GM18520 (cell line): Measurements from ENCODE around the gene CTNNA2.

Experiments used
- ATAC-seq: cut with Tn5 transposase; IDR thresholded peaks from one replicate; pipeline ENCODE4 v1.9.1; 2021; ENCODE audit not compliant: unreplicated experiment

Gene CTNNA2

DNA sequence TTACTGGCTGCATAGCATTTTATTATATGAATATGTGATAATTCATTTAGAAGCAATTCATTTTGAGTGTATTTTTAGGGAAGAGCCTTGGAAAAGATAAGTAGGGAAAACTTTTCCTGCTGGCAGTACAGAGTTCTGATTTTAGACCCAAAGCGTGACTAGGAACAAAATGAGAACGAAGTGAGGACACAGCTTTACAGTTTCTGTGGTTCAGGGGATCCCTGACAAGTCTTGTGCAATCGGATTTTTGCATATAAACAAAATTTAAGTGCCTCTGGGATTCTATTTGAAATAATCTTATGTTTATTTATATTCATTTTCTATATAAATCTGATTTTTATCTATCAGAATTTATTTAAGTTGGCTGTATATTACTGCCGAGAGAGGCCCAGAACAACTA lies 402.6 kb downstream of the CTNNA2 start:
- ATAC-seq: no peak

DNA sequence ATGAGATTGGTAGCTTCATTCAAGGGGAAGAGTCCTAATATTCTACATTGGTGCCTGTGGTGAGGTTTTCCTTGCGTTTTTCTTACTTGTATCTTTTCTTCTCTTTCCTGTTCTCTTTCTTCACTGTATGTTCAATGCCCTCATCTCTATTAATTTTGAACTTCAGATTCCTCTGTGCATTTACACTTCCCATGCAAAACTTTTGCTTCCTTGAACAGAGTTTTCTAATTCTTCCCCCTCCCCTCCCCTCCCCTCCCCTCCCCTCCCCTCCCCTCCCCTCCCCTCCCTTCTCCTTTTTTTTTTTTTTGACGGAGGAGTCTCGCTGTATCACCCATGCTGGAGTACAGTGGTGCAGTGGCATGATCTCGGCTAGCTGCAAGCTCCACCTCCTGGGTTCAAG lies 403.4 kb downstream of the CTNNA2 start:
- ATAC-seq: no peak

DNA sequence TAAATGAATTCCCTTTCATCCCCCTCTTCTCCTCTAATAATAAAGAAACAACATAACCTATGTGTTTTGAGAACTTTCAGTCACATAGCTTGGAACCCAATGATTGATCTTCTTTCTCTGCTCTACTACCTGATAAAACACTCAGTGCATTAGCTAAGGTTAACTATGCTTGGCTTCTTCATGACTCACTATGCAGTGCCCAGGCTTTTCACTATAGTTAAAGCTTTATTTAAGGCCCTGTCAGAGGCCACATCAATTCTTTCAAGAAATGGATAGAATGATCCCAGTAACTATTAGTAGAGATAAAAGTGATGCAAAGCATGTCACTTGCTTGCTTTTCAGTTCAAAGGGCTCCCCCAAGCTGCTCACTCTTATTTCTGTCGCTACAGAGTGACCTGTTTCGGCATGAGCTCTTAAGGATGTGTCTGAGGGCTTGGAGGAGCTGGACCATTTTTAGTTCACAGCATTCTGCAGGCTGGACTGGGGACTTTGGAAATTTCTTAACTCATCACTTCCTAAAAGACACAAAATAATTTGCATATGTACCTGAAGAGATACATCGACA lies 407.7 kb downstream of the CTNNA2 start:
- ATAC-seq: no peak

DNA sequence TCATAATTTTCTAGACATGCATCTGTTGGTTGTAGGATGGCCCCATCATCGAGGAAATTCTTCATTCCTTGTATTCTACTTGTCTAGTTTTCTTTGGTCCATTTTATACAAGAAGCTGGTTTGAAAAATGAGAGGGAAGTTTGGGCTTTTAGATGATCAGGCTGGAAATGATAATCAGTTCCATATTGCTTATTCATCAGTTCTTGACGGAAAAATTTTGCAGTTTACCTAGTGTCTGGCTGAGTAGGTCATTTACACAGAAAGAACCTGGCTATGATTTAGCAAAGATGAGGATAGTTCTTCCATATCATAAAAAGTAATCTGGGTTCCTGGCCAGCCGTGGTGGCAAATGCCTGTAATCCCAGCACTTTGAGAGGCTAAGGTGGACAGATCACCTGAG lies 416.8 kb downstream of the CTNNA2 start:
- no peak for ATAC-seq

DNA sequence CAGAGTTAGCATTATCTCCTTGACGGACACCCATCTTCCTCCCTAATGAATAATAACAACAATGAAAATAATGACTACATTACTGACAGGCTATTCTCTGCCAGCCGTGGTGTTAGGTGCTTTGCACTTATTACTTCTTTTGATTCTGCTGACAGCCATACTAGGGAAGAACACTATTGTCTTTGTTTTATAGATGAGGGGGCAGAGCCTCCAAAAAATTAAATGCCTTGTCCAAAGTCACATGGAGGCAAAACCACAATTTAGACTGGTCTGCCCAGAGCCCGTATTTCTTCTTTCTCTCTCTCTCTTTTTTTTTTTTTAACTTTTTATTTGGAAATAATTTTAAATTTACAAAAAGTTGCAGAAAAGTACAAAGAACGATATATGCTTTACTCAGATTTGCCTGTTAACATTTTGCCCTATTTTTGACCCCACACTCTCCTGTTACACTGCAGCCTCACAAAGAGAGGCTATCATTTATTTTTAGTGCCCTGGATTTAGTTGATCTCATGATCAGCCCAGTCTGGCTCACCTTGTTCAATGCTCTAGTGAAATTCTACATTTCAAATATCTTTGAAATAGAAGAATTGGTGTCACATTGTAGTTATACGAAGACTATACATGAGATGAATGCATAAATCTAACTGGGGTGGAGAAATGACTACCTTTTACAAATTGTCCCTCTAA lies 422.3 kb downstream of the CTNNA2 start:
- no peak for ATAC-seq

DNA sequence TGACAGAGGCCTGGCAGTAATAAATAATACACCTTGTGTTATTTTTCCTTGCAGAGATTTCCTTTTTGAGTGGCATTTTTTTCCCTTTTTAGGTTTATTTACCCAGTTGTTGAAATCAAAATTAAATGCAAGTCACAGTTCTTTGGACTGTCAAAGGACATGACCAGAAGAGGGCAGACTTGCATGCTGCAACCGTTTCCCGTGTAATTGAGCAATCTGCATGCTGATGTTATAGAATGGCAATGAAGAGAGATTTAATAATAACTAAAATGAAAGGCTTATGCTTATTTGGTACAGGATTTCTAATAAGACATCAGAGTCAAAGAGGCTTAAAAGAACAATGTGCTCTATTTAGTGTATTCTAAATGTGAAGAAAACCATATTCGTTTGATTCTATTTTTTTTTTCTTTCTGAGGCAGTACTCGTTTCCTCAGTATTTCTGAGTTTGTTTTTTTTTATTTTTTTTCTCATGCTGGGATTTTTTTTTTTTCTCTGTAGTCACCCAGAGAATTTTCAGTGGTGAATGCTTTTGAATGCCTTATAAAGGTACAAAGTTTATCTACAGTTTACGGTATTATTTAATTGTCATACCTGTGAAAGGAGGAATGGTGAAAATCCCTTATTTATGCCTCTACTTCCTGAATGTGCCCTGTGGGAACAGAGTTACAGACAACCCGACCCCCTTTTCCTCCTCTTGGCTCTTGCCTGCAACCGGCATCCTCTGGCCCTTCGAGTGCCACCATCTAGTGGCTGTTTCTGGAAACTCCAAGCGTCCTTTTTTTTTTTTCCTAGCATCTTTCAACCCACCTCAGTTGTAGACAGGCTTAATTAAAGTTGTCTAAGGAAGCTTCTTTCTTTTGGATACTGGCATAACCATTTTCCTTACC lies 423.2 kb downstream of the CTNNA2 start:
- ATAC-seq: no peak

DNA sequence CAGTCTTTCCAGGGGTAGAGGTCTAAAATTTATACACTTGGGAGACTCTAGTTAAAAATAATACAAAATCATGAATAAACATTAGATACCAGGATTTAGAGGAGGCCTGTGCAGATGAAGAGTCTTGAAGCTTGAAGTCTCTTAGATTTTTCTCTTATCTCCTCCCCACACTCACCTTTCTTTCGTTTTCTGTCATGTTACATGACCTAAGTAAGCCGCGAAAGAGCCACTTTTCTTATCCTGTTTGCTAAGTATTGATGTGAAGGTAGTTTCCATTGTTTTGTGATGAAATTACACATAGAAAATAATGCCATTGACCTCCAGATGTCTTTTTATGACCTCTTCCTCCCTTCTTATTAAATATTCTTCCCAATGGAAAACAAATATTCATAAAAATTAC lies 423.9 kb downstream of the CTNNA2 start:
- no peak for ATAC-seq

DNA sequence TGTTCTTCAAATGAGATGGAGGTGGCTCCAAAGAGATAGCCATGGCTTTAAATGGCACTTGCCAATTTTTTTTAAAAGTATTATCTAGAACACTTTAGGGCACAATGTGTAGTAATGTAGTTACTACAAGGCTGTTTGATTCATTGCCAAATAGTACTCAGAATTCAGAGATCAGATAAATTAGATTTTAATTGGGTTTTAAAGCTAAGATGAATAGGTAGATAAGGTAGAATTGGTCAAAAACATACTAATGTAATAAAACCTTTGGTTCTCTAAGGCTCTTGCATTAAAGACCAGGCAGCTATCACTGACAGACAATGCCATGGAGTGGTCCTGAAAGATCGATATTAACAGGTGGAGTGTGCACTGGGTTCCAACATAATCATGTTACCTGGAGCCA lies 425.8 kb downstream of the CTNNA2 start:
- ATAC-seq: no peak

DNA sequence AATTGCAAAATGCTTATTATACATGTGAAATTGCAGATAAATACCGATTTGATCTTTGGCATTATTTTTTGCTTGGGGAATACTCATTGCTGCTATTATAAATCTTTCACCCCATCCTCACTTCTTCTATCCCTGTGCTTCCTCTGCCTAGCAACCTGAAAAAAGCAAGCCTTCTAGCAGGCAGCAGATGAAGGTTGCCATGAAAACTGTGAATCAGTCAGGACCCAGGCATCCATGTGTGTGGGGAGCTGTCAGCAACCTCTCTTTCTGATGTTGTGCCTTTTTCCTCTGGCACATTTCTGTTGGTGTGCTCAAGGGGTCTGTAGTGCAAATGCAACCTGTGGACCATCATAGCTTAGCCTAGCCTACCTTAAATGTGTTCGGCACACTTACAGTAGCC lies 427.5 kb downstream of the CTNNA2 start:
- no peak for ATAC-seq

DNA sequence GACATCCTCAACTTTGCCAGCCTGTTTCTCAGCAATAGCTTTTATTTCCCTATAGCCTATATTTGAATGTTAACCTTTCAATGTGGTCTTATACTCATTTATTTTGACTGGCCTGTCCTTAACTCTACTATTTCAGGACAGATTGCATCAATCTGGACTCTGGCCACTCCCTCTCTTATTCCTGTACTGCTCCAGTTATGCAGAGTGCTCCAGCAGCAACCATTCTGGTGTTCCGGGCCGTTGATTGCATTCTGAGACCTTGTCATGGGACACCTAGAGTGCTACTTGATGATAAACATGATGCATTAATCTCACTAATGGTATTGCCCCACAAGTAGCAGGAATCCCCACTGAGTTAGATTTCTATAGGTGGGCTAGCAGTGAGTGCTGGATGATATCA lies 428.3 kb downstream of the CTNNA2 start:
- ATAC-seq: no peak

DNA sequence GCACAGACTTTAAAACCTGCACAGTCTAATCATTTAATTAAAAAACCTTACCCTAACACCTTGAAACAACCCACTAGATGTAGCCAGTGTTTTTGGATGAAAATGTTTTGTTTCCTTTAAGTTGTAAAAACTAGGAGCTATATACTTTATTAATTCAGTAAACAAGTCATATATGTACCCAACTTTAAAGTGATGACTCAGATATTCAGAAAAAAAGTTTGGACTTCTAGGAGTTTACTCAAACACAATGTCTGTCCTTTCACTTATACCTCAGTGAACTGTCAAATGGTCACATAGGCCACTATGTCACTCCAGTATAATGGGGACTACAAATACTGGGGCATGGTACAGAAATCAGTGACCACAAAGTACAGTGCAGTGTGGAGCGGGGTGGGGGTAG lies 431.4 kb downstream of the CTNNA2 start:
- no peak for ATAC-seq

DNA sequence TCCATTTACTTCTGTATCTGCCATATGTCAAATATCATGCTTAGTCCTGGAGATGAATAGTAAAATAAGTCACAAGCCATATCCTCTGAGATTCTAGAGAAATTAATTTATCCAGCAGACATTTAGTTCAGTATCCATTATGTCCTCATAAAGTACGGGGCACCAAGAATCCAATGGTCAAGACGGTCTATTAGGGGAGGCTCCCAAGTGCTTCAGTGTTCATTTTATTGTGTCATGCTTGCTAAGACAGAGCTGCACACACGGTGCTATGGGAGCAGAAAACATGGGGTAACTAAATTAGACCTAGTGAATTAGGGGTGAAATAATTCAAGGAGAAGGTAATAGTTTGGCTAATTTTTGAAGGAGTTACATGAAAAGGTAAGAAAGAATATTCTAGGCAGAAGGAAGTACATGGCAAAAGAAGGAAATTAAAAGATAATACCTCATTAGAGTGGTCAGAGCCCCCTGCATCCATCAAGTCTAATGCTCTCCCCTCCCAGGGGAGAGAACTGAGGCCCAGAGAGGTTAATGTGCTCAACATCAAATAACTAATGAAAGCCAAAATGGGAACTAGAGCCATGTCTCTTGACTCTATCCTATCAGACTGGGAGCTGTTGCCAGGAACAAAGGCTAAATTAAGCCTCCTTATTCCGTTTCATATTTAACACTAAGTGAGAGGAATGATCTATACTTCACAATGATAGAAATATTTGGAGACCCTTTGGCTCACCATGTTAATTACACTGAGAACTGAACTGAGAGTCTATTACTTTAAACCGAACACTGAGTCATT lies 433.0 kb downstream of the CTNNA2 start:
- ATAC-seq: no peak

DNA sequence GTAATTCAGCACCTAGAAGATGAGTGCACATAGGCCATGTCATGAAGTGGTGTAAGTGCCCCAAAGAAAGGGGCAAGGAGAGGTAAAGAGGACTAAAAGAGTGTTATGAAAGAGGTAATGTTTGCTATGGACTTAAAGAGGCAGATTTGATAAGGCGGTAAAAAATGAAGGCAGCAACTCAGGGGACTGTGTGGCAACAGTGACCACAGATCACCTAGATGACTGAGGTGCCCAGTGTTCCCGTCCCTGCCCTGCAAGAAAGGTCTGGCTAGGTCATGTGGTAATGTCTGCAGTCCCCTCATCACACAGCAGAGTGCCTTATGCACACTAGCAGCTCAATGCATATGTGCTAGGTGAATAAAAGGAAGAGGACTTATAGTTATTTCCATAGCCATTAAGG lies 434.9 kb downstream of the CTNNA2 start:
- no peak for ATAC-seq

DNA sequence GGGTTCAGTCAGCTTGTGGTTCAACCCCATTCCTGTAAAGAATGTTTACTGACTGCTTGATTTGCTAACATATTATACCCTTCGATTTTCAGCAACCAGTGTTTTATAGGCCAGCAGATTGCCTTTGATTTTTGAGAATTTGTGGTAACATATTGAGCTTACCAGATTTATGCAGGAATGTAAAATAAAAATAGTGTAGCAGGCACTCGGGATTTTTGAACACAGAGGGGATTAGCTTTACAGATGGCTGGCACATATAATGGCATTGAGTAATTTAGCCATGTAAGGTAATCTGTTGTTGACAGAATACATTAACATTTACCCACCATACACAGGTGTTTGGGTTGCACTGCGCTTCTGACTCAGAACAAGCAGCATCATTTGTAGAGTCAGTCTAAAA lies 437.7 kb downstream of the CTNNA2 start:
- no peak for ATAC-seq

DNA sequence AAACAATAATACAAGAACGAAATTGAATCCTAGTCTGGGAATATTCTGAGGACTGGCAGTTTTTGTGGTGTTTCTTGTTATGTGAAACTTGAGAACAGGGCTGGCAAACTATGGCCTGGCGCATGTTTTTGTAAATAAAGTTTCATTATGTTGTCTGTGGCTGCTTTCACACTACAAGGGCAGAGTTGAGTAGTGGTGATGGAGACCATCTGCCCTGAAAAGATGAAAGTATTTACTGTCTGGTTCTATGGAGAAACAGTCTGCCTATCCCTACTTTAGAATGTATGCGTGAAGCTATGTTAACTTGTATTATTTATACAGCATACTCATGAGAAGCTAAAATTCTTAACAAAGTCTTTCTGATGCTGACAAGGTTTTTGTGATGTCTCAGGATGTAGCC lies 439.8 kb downstream of the CTNNA2 start:
- no peak for ATAC-seq

DNA sequence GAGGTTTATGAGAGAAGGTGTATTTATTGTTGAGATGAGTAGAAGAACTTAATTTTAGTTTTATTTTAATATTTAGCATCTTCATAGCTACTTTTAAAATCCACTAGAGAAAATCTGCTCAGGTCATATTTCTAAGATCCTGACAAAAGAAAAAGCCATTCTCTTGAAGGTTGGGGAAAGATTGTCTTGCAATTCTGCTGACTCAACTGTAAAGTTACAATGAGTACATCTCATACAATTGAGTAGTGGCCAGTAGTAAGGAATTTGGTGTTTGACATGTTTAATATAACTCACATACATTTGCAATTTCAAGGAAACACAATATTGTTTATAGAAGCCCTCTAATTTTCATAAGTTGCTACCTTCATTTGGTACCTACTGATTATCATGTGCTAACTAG lies 447.2 kb downstream of the CTNNA2 start:
- no peak for ATAC-seq

DNA sequence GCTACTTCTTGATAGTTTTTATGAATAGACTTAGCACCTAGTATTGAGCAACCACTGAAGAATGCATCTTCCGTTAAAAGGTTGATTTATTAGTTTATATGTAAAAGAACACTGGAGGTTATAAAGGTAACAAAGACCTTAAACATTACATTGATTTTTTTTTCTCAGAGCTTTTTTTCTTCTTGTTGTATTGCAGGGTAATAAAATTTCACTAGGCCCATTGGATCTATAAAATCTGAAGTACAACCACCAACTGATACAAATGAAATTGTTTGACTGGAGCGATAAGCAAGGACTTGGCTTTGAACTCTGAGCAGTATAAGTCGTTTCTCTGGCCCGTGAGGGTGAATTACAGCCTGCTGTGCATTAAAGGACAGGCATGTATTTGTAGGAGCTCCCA lies 447.7 kb downstream of the CTNNA2 start:
- no peak for ATAC-seq

DNA sequence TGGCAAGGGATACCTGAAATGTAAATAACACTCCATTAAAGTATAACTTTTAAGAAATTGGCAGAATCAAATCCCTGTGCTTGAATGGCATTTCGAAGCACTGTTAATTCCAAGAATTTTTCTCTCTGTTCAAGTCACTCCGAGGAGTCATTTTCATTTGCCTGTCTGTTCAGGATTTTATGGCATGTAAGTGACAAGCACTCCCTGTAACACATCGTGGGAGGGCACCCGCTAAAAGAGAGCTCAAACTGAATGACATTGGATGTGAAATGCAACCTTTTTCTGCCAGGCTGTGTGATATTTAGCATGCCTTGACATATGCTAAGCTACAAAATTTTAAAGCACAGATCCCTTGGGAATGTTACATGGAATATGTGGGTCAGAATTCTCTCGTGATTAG lies 452.1 kb downstream of the CTNNA2 start:
- no peak for ATAC-seq

DNA sequence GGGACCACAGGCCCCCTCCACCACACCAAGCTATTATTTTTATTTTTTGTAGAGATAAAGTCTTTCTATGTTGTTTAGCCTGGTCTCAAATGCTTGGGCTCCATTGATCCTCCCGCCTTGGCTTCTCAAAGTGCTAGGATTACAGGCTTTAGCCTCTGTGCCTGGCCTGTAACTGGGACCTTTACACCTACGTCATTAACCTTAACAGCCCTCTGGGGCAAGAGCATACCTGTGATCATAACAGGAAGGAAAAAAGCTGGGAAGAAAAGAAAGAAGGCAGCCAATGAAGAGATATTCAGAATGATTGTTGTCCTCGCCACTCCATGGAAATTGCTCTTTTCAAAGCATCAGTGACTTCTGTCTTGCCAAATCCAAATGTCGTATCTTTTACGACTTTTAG lies 453.5 kb downstream of the CTNNA2 start:
- no peak for ATAC-seq

DNA sequence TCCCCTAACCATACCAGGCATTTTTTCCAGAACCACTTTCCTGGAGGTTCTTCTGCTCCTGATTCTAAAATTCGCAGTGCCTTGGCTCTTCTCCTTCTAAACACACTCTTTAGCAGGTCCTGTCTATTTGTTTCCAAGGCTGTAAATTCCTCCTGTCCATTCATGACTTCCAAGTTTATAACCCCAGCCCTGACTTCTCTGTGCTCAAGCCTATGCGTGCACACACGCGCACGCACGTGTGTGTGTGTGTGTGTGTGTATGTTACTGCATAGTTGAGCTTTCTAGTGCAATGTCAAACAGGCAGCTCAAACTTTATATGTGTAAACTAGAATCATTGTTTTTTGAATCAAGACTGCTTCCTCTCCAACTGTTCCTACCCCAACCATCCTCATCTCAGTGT lies 454.0 kb downstream of the CTNNA2 start:
- ATAC-seq: no peak

DNA sequence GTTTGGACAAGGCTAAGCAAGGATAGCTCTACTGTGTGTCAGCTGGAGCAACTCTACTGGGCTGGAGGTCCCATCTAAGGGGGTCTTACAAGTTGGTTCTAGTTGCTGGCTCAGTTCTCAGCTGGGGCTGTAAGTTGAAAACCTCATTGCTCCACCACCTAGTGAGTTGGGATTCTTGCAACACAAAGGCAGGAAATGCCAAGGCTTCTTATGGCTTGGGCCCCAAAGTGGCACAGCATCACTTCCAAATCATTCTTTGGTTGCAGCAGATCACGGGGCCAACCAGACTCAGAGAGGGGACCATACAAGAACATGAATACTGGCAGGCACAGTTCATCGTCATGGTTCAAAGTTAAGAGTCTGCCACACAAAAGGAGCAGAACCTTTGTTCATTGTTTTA lies 459.0 kb downstream of the CTNNA2 start:
- ATAC-seq: no peak
